Stimulated activated CD8-positive, alpha-beta memory T cell treated with anti-CD3 and anti-CD28 coated beads, Interleukin-12 subunit alpha, Interleukin-12 subunit beta, amount 100 ng/mL, for 24 hours (primary cell): ENCODE results near the gene DYTN.

Experiments
- DNase-seq: peaks from one replicate; pipeline ENCODE4 v3.0.0-alpha.2; 2020; ENCODE audit errors: extremely low read depth

Gene DYTN

GRCh38 chr2:206700156-206700555 lies 18.0 kb downstream of the DYTN start:
- DNase-seq: no peak

GRCh38 chr2:206698811-206699210 lies 19.4 kb downstream of the DYTN start:
- DNase-seq: no peak

- DNase-seq: no peak
Observed at GRCh38 chr2:206696910-206697309, 21.3 kb downstream of the DYTN start.

GRCh38 chr2:206693399-206694137 lies 24.6 kb downstream of the DYTN start:
- DNase-seq: peak; percentile 1

GRCh38 chr2:206692971-206693370 lies 25.2 kb downstream of the DYTN start:
- no peak for DNase-seq

GRCh38 chr2:206688990-206689389 lies 29.2 kb downstream of the DYTN start:
- DNase-seq: no peak

GRCh38 chr2:206688453-206688852 lies 29.7 kb downstream of the DYTN start:
- DNase-seq: no peak

GRCh38 chr2:206683546-206683945 lies 34.6 kb downstream of the DYTN start:
- DNase-seq: no peak

GRCh38 chr2:206670531-206671319 lies 47.5 kb downstream of the DYTN start:
- DNase-seq: no peak

GRCh38 chr2:206665251-206665650 lies 52.9 kb downstream of the DYTN start:
- DNase-seq: no peak

- DNase-seq: no peak
Observed at GRCh38 chr2:206657087-206657486, 61.1 kb downstream of the DYTN start.

- no peak for DNase-seq
Observed at GRCh38 chr2:206647985-206648384, 70.2 kb downstream of the DYTN start.

GRCh38 chr2:206642075-206643025 lies 75.8 kb downstream of the DYTN start, which contains the start of gene FAM237A:
Gene FAM237A (plus strand): TSS chr2:206642487. CDS start chr2:206644237, 1,750 bp downstream.
- no peak for DNase-seq

GRCh38 chr2:206641226-206641625 lies 77.0 kb downstream of the DYTN start:
- DNase-seq: no peak

GRCh38 chr2:206639636-206640035 lies 78.6 kb downstream of the DYTN start:
- DNase-seq: no peak

- DNase-seq: no peak
Observed at GRCh38 chr2:206635015-206635414, 83.2 kb downstream of the DYTN start.

GRCh38 chr2:206631340-206631739 lies 86.9 kb downstream of the DYTN start:
- no peak for DNase-seq

GRCh38 chr2:206627632-206628031 lies 90.6 kb downstream of the DYTN start:
- DNase-seq: no peak

- DNase-seq: no peak
Observed at GRCh38 chr2:206626108-206626507, 92.1 kb downstream of the DYTN start.

- no peak for DNase-seq
Observed at GRCh38 chr2:206619011-206619410, 99.2 kb downstream of the DYTN start.

GRCh38 chr2:206616151-206616550 lies 102.0 kb downstream of the DYTN start:
- no peak for DNase-seq
